ENCODE results near the gene SLAMF9. TPM values are rescaled to one million over a fixed set of nuclear protein-coding genes. Genes with fewer than 3 reads are reported as not detected.

SLAMF9 gene
- total RNA-seq, 2 donors from 2014 or later: not detected

DNA sequence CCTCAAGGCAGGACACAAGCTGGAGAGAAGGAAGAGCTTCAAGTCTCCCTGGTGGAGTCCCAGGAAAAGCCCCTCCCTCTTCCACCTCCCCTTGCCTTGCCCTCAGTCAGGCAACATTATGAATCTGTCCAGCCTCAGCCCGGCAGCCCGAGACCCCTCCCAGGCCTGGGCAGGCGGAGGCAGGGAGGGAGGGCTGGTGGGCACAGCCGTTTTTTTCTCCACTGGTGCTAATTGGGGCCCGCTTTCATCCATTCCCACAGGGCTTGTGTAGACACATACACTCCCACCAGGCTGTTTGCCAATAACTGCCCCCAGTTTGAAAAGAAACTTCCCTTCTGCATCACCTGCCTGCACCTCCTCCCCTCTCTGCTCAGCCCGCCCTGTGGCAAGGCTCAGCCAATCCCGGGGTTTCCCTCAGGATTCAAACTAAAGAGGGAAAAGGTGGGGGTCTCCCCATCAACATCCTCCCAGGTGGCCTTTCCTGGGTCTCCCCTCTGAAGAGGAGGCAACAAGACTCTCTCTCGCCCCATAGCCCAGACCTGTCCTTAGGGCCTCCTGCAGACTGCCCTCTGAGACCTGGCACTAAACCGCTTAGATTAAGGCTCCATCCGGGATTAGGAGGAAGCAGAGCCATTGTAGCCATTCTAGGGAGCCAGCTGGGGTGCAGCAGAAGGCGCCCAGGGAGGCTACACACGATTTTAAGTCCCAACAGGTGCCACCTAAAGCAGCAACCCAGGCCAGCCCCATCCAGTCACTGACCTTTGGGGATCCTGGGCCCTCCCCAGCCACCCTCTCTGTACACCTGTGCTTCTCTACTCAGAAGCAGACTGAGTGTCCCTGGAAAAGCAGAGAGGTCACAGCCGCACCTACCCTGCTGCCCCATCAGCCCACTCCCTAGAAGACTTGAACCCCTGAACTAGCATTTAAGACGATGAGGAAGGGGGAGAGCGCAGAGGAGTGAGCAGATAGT, 12.2 kb downstream of the SLAMF9 start:
- no peak for DNase-seq (ENCODE audit: low spot score)
- H3K27ac ChIP-seq: no peak overlapping the region
- H3K27me3 ChIP-seq (replicated peaks; ENCODE audit: insufficient read depth): no peaks in the 10 kb centered on the region

DNA sequence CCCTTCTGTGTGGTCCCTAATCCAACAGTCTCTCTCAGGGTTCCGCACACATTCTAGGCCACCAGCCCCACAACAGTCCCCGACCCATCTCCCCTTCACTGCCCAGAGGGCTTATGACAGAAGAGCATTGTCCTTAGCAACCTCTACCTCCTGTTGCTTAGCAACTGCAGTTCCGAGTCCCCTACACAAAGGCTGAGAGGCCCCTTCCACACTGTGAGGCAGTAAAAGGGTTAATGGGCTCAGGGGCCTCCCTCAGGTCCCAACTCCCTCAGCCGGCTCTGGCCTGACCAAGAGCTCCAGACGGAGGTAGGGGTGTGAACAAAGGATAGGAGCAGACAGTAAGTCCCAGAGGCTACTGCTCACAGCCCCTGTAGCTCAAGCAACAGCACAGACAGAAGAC, 12.9 kb downstream of the SLAMF9 start:
- TF ChIP-seq POLR2A (IDR thresholded peaks at IDR 0.05) (no peak), POLR2AphosphoS5 (IDR thresholded peaks at IDR 0.05) (no peak)
- TF ChIP-seq, protein P1, sequence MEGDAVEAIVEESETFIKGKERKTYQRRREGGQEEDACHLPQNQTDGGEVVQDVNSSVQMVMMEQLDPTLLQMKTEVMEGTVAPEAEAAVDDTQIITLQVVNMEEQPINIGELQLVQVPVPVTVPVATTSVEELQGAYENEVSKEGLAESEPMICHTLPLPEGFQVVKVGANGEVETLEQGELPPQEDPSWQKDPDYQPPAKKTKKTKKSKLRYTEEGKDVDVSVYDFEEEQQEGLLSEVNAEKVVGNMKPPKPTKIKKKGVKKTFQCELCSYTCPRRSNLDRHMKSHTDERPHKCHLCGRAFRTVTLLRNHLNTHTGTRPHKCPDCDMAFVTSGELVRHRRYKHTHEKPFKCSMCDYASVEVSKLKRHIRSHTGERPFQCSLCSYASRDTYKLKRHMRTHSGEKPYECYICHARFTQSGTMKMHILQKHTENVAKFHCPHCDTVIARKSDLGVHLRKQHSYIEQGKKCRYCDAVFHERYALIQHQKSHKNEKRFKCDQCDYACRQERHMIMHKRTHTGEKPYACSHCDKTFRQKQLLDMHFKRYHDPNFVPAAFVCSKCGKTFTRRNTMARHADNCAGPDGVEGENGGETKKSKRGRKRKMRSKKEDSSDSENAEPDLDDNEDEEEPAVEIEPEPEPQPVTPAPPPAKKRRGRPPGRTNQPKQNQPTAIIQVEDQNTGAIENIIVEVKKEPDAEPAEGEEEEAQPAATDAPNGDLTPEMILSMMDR (IDR thresholded peaks at IDR 0.05): no peak
- no peak overlapping the region for H3K27ac ChIP-seq
- H3K36me3 ChIP-seq: no peaks in the 10 kb centered on the region
- H3K27me3 ChIP-seq (replicated peaks; ENCODE audit: insufficient read depth): no peaks in the 10 kb centered on the region
- DNase-seq (ENCODE audit: low spot score): no peak
- H3K4me3 ChIP-seq: no peak overlapping the region
- 63% methylated on average over 5 of the region's 5 CpGs for WGBS
- intact Hi-C loops (cut with DNase I): no loop called here
- no peaks in the 10 kb centered on the region for H3K4me1 ChIP-seq (replicated peaks)
- no peaks in the 10 kb centered on the region for H3K9me3 ChIP-seq

More for the DNA sequence above, 12.2 kb downstream of the SLAMF9 start:
- no peaks in the 10 kb centered on the region for H3K4me1 ChIP-seq (replicated peaks)
- no peaks in the 10 kb centered on the region for H3K9me3 ChIP-seq
- no peaks in the 10 kb centered on the region for H3K36me3 ChIP-seq
- TF ChIP-seq POLR2A (IDR thresholded peaks at IDR 0.05) (no peak), POLR2AphosphoS5 (IDR thresholded peaks at IDR 0.05) (no peak)
- TF ChIP-seq, protein P1 (IDR thresholded peaks at IDR 0.05): no peak
- 60% methylated on average over 12 of the region's 15 CpGs for WGBS
- H3K4me3 ChIP-seq: no peak overlapping the region
- intact Hi-C loops (cut with DNase I): no loop called here

DNA sequence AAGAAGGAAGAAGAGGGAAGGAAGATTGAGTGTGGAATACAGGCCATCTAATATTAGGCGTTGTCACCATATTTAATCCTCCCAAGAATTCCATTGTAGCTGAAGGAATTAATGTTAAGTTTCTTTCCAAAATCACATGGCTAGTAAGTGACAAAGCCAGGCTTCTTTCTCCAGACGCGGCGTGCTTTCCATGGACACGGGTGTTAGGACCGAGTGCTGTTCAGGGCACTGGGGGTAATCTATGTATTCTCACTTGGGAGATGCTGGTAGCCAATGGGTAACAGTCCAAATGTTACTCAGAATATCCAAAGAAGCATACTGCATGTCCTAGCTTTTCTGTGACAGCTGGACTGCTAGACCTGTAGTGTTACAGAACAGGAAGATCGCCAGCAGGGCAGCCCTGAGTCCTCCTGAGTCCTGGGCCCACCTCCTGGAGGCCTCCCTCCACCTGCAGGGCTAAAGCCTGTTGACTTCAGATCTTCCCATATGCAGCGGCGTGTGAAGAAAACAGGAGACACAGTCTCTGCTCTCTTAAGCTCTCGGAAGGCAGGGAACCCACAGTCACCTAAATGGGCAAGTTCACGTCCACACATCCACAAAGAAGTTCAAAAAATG, 13.9 kb downstream of the SLAMF9 start:
- H3K27ac ChIP-seq: no peak overlapping the region
- H3K9me3 ChIP-seq: no peaks in the 10 kb centered on the region
- H3K4me3 ChIP-seq: no peak overlapping the region
- WGBS: 78% methylated on average over 11 of the region's 11 CpGs
- intact Hi-C loops (cut with DNase I): no loop called here
- TF ChIP-seq POLR2AphosphoS5 (IDR thresholded peaks at IDR 0.05): no peak
- no peaks in the 10 kb centered on the region for H3K36me3 ChIP-seq
- no peaks in the 10 kb centered on the region for H3K4me1 ChIP-seq (replicated peaks)
- H3K27me3 ChIP-seq (replicated peaks; ENCODE audit: insufficient read depth): no peaks in the 10 kb centered on the region
- DNase-seq (ENCODE audit: low spot score): no peak

DNA sequence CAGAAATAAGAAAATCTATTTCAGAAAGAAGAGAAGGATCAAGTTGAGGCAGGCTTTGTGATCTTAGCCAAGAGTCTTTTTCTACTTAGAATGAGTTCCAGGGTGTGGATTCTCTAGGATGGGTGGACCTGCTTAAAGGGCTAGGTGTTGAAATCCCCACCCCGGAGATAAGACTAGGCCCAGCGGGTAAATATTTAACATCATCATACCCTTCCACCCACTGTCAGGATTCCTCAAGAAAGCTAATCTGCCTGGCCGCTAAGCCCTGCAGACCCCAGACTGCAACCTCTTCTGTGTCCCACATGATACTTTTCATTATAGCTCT, 14.4 kb downstream of the SLAMF9 start:
- no peak overlapping the region for H3K27ac ChIP-seq

More for the DNA sequence above, 14.4 kb downstream of the SLAMF9 start:
- Histone ChIP-seq H3K4me3 (no peak overlapping the region), H3K4me1 (replicated peaks) (no peaks in the 10 kb centered on the region), H3K9me3 (no peaks in the 10 kb centered on the region), H3K36me3 (no peaks in the 10 kb centered on the region), H3K27me3 (replicated peaks; ENCODE audit: insufficient read depth) (no peaks in the 10 kb centered on the region)
- DNase-seq (ENCODE audit: low spot score): no peak
- TF ChIP-seq, protein P1 (IDR thresholded peaks at IDR 0.05): no peak
- TF ChIP-seq POLR2A (IDR thresholded peaks at IDR 0.05) (no peak), POLR2AphosphoS5 (IDR thresholded peaks at IDR 0.05) (no peak)
- 49% methylated on average over 3 of the region's 3 CpGs for WGBS
- intact Hi-C loops (cut with DNase I): no loop called here
